HG03159 (cell line): ENCODE results near the gene SMARCB1.

ENCODE experiments used
- ATAC-seq: cut with Tn5 transposase; IDR thresholded peaks from one replicate; pipeline ENCODE4 v1.9.1; 2021; ENCODE audit warnings: mild to moderate bottlenecking, moderate library complexity; ENCODE audit not compliant: unreplicated experiment

SMARCB1 gene

GRCh38 chr22:23828800-23829680, 42.3 kb downstream of the SMARCB1 start:
- ATAC-seq = no peak

GRCh38 chr22:23829845-23830372, 43.1 kb downstream of the SMARCB1 start:
- ATAC-seq = no peak

GRCh38 chr22:23831261-23831660, 44.5 kb downstream of the SMARCB1 start:
- no peak for ATAC-seq

GRCh38 chr22:23831781-23832180, 45.0 kb downstream of the SMARCB1 start:
- no peak for ATAC-seq

GRCh38 chr22:23832226-23833016, 45.7 kb downstream of the SMARCB1 start:
- ATAC-seq = no peak

- ATAC-seq = no peak
Observed at GRCh38 chr22:23833017-23833751, 46.4 kb downstream of the SMARCB1 start.

- ATAC-seq = no peak
Observed at GRCh38 chr22:23833911-23834317, 47.1 kb downstream of the SMARCB1 start.

- ATAC-seq = no peak
Observed at GRCh38 chr22:23834406-23834792, 47.6 kb downstream of the SMARCB1 start.

GRCh38 chr22:23834793-23835483, 48.2 kb downstream of the SMARCB1 start:
- ATAC-seq = no peak

- ATAC-seq = no peak
Observed at GRCh38 chr22:23835484-23836144, 48.8 kb downstream of the SMARCB1 start.

- ATAC-seq = no peak
Observed at GRCh38 chr22:23836281-23836680, 49.5 kb downstream of the SMARCB1 start.

- ATAC-seq = no peak
Observed at GRCh38 chr22:23836692-23837495, 50.1 kb downstream of the SMARCB1 start.

GRCh38 chr22:23837496-23837859, 50.7 kb downstream of the SMARCB1 start:
- ATAC-seq = no peak

GRCh38 chr22:23837911-23838680, 51.3 kb downstream of the SMARCB1 start:
- ATAC-seq = peak; percentile 17

- ATAC-seq = peak; percentile 73
Observed at GRCh38 chr22:23838681-23839468, 52.1 kb downstream of the SMARCB1 start, which contains the start of gene DERL3. TSS of gene DERL3 (minus strand) at chr22:23839006. CDS start at chr22:23838987, 19 bp downstream.

GRCh38 chr22:23840026-23840425, 53.3 kb downstream of the SMARCB1 start:
- ATAC-seq = no peak

GRCh38 chr22:23841292-23841691, 54.5 kb downstream of the SMARCB1 start:
- ATAC-seq = no peak
